Tibial artery (tissue), 4 donors: ENCODE data around the gene YIPF6.

Source experiments
- DNase-seq, 2 donors: peaks; one replicate each; pipeline ENCODE4 v3.0.0-alpha.2; 2019
- H3K27ac ChIP-seq, 2 donors: fragments of 200-600 bp; sonication (generic) in 1 of 2; 1 replicate in 1 of 2; 2 replicates in 1 of 2; pipeline ENCODE4 v1.5.1; 2018 to 2019; ENCODE audit warnings: mild to moderate bottlenecking in 1 of 2
- H3K27me3 ChIP-seq, 2 donors: fragments of 200-600 bp; sonication (generic) in 1 of 2; one replicate each; pipeline versions ENCODE4 v1.5.1 to v1.6.0; 2016 to 2019
- H3K36me3 ChIP-seq, 3 donors: fragments of 200-600 bp; sonication (generic) in 2 of 3; one replicate each; pipeline ENCODE4 v1.5.1; 2016 to 2019; ENCODE audit warnings: mild to moderate bottlenecking in 2 of 3
- H3K4me1 ChIP-seq, 4 donors: fragments of 200-600 bp; sonication (generic) in 2 of 4; 1 replicate in 3 of 4; 2 replicates in 1 of 4; pipeline ENCODE4 v1.5.1; 2016 to 2019
- H3K4me3 ChIP-seq, 2 donors: fragments of 200-600 bp; sonication (generic) in 1 of 2; 1 replicate in 1 of 2; 2 replicates in 1 of 2; pipeline ENCODE4 v1.5.1; 2018 to 2019; ENCODE audit warnings: mild to moderate bottlenecking in 2 of 2
- H3K9me3 ChIP-seq, 3 donors: fragments of 200-600 bp; sonication (generic) in 1 of 3; one replicate each; pipeline ENCODE4 v1.5.1; 2016 to 2019
- CTCF ChIP-seq, 2 experiments: fragments of 200-600 bp in 1 of 2; fragments of 450-650 bp in 1 of 2; IDR thresholded peaks; one replicate each; pipeline ENCODE4 v1.5.1; 2017 to 2019; ENCODE audit warnings: antibody characterized with exemption in 2 of 2, mild to moderate bottlenecking in 1 of 2, moderate library complexity in 1 of 2
- intact Hi-C: fragments of 100-400 bp; cut with DNase I; formaldehyde crosslinking; loops from one replicate; pipeline ENCODE4 v1.15.0; 2023; ENCODE audit warnings: low total_unique reads

YIPF6 gene

GRCh38 chrX:68498044-68498507 is 775 bp upstream of the YIPF6 start:
- DNase-seq = no peak

GRCh38 chrX:68499543-68500504 is 973 bp downstream of the YIPF6 start:
- DNase-seq = no peak
- Histone ChIP-seq H3K36me3 (no peaks in the 10 kb centered on the region), H3K4me1 (peaks cover 0 to 18% (median 0%) of the 10 kb centered on the region in 4 donors), H3K4me3 (peak overlapping the region; percentile 73 to 75), H3K9me3 (no peaks in the 10 kb centered on the region), H3K27ac (peak overlapping the region; percentile 95 to 99), H3K27me3 (no peaks in the 10 kb centered on the region)
- TF ChIP-seq CTCF (IDR thresholded peaks at IDR 0.05) = no peak
- intact Hi-C loops = no loop called here

More at GRCh38 chrX:68498044-68498507, 775 bp upstream of the YIPF6 start:
- peak overlapping the region; percentile 73 to 75 for H3K4me3 ChIP-seq
- intact Hi-C loops = no loop called here
- peak overlapping the region; percentile 95 to 99 for H3K27ac ChIP-seq
- H3K36me3 ChIP-seq = no peaks in the 10 kb centered on the region
- peaks cover 0 to 18% (median 0%) of the 10 kb centered on the region in 4 donors for H3K4me1 ChIP-seq
- H3K9me3 ChIP-seq = no peaks in the 10 kb centered on the region
- no peak for TF ChIP-seq CTCF (IDR thresholded peaks at IDR 0.05)
- no peaks in the 10 kb centered on the region for H3K27me3 ChIP-seq

- H3K36me3 ChIP-seq = no peaks in the 10 kb centered on the region
- peaks cover 0 to 18% (median 0%) of the 10 kb centered on the region in 4 donors for H3K4me1 ChIP-seq
- no peaks in the 10 kb centered on the region for H3K9me3 ChIP-seq
- H3K27me3 ChIP-seq = no peaks in the 10 kb centered on the region
- no peak for DNase-seq
- H3K27ac ChIP-seq = no peak overlapping the region
- no peak for TF ChIP-seq CTCF (IDR thresholded peaks at IDR 0.05)
- no peak overlapping the region for H3K4me3 ChIP-seq
- intact Hi-C loops = no loop called here
These were observed 5.2 kb downstream of the YIPF6 start for GRCh38 chrX:68503836-68504636.

- H3K9me3 ChIP-seq = no peaks in the 10 kb centered on the region
These were observed 7.8 kb downstream of the YIPF6 start for GRCh38 chrX:68506649-68507048.

More at GRCh38 chrX:68506649-68507048, 7.8 kb downstream of the YIPF6 start:
- H3K4me3 ChIP-seq = no peak overlapping the region
- TF ChIP-seq CTCF (IDR thresholded peaks at IDR 0.05) = no peak
- H3K36me3 ChIP-seq = no peaks in the 10 kb centered on the region
- no peak for DNase-seq
- H3K27me3 ChIP-seq = no peaks in the 10 kb centered on the region
- H3K4me1 ChIP-seq = no peaks in the 10 kb centered on the region
- no peak overlapping the region for H3K27ac ChIP-seq
- intact Hi-C loops = no loop called here
